ENCODE results near the gene BAG5.

DNA sequence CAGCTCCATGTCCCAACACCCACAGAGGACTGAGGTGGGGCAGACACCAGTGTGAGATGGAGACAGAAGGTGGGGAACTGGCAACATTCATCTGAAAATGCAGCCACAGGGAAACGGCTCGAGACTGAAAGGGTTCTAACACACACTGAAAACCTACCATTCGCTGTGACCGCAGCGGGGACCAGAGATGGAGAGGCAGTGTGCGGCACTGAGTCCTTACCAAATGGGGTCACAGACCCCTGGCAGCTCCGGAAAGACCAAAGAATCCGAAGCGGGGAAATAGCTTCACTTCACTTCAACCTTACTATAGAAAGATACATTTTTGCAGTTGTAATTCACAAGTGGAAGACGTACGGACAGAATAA lies 9.6 kb downstream of the BAG5 start:
- TF ChIP-seq, protein P1, sequence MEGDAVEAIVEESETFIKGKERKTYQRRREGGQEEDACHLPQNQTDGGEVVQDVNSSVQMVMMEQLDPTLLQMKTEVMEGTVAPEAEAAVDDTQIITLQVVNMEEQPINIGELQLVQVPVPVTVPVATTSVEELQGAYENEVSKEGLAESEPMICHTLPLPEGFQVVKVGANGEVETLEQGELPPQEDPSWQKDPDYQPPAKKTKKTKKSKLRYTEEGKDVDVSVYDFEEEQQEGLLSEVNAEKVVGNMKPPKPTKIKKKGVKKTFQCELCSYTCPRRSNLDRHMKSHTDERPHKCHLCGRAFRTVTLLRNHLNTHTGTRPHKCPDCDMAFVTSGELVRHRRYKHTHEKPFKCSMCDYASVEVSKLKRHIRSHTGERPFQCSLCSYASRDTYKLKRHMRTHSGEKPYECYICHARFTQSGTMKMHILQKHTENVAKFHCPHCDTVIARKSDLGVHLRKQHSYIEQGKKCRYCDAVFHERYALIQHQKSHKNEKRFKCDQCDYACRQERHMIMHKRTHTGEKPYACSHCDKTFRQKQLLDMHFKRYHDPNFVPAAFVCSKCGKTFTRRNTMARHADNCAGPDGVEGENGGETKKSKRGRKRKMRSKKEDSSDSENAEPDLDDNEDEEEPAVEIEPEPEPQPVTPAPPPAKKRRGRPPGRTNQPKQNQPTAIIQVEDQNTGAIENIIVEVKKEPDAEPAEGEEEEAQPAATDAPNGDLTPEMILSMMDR (IDR thresholded peaks at IDR 0.05) = no peak
- no peak for TF ChIP-seq POLR2A (IDR thresholded peaks at IDR 0.05)
